OCI-LY7 (cell line): ENCODE data around the gene PPP2R1B. TPM values are rescaled to one million over a fixed set of nuclear protein-coding genes. Genes with fewer than 3 reads are reported as not detected.

Experiments
- Bru-seq: library from RNA; stranded (reverse); fragments of 400-500 nt; gene quantifications from one replicate; lab custom pipeline; 2021; lab: Mats Ljungman, UMichigan
- BruChase-seq, 2 experiments: library from RNA; stranded (reverse); fragments of 400-500 nt; gene quantifications; one replicate each; lab custom pipeline; 2021; lab: Mats Ljungman, UMichigan
- BruUV-seq: library from RNA; stranded (reverse); fragments of 400-500 nt; replicated peaks from 2 replicates; lab custom pipeline; 2021; lab: Mats Ljungman, UMichigan
- CTCF ChIA-PET: fragments of 300-600 bp; sonication (Branson Sonifier 250); formaldehyde crosslinking; loops from one replicate; lab custom pipeline; 2022; ENCODE audit warnings: antibody characterized with exemption; ENCODE audit not compliant: unreplicated experiment; lab: Charles Lee
- POLR2A ChIA-PET: fragments of 300-600 bp; sonication (Branson Sonifier 250); formaldehyde crosslinking; loops from one replicate; lab custom pipeline; 2022; ENCODE audit warnings: antibody characterized with exemption; lab: Charles Lee
- DNase-seq: peaks from one replicate; pipeline ENCODE4 v3.0.0-alpha.2; 2015; ENCODE audit warnings: low spot score
- H2AFZ ChIP-seq: fragments of 200-600 bp; sonication (generic), shearing (Covaris generic); 2 replicates; pipeline ENCODE4 v1.6.1; 2014; ENCODE audit warnings: mild to moderate bottlenecking, antibody characterized with exemption, low read length, moderate library complexity
- H3K27ac ChIP-seq: fragments of 200-600 bp; sonication (generic); 2 replicates; pipeline ENCODE4 v1.5.1; 2014; ENCODE audit warnings: mixed run types, low read depth, mild to moderate bottlenecking, moderate library complexity, low read length, inconsistent platforms; ENCODE audit not compliant: poor library complexity, severe bottlenecking
- H3K36me3 ChIP-seq: fragments of 200-600 bp; sonication (generic); 2 replicates; pipeline ENCODE4 v1.6.1; 2014; ENCODE audit warnings: mild to moderate bottlenecking, antibody characterized with exemption, low read length, moderate library complexity, mixed read lengths; ENCODE audit not compliant: insufficient read depth
- H3K4me1 ChIP-seq: fragments of 200-600 bp; sonication (generic); 2 replicates; pipeline ENCODE4 v1.5.1; 2014; ENCODE audit warnings: mild to moderate bottlenecking, low read length; ENCODE audit not compliant: insufficient read depth, poor library complexity, severe bottlenecking
- H3K4me2 ChIP-seq: fragments of 200-600 bp; sonication (generic); 2 replicates; pipeline ENCODE4 v1.6.1; 2014; ENCODE audit warnings: mild to moderate bottlenecking, low read length
- H3K4me3 ChIP-seq: fragments of 200-600 bp; sonication (generic); 2 replicates; pipeline ENCODE4 v1.5.1; 2014; ENCODE audit warnings: mild to moderate bottlenecking, low read depth, low read length; ENCODE audit not compliant: poor library complexity, severe bottlenecking
- H3K79me2 ChIP-seq: fragments of 200-600 bp; sonication (generic); 2 replicates; pipeline ENCODE4 v1.6.1; 2016; ENCODE audit warnings: low read depth, mild to moderate bottlenecking, low read length, moderate library complexity, mixed read lengths; ENCODE audit not compliant: insufficient read depth
- H3K9me2 ChIP-seq: fragments of 200-600 bp; sonication (generic); 2 replicates; pipeline ENCODE4 v1.6.1; 2016; ENCODE audit warnings: mild to moderate bottlenecking, low read length, mixed read lengths; ENCODE audit not compliant: insufficient read depth
- H3K9me3 ChIP-seq: fragments of 200-600 bp; sonication (generic); 2 replicates; pipeline ENCODE4 v1.6.1; 2014; ENCODE audit warnings: mild to moderate bottlenecking, mixed run types, low read length, mixed read lengths
- H4K20me1 ChIP-seq: fragments of 200-600 bp; sonication (generic); 2 replicates; pipeline ENCODE4 v1.6.1; 2014; ENCODE audit warnings: mild to moderate bottlenecking, antibody characterized with exemption, low read length, moderate library complexity, mixed read lengths; ENCODE audit not compliant: insufficient read depth
- CTCF ChIP-seq: fragments of 200-600 bp; sonication (generic); conservative IDR thresholded peaks from 2 replicates; pipeline ENCODE4 v1.5.1; 2014; ENCODE audit warnings: mild to moderate bottlenecking, antibody characterized with exemption, low read length, moderate library complexity, mixed read lengths
- EZH2phosphoT487 ChIP-seq: fragments of 200-600 bp; sonication (generic); IDR thresholded peaks from 2 replicates; pipeline ENCODE4 v1.6.1; 2018; ENCODE audit warnings: low read depth, borderline replicate concordance, mild to moderate bottlenecking, mixed run types, antibody characterized with exemption, low read length, moderate library complexity, mixed read lengths
- intact Hi-C: fragments of 100-400 bp; cut with micrococcal nuclease; formaldehyde crosslinking; loops from one replicate; pipeline ENCODE4 v1.10.0; 2022; ENCODE audit not compliant: unreplicated experiment
- long read RNA-seq: library from polyadenylated mRNA; stranded (forward); transcript quantifications from one replicate; pipeline ENCODE4 v2.0.0, GENCODE V29; 2022
- total RNA-seq, 2 experiments: library from RNA; depleted of rRNA in 1 of 2; stranded (reverse); fragments of >200 nt in 1 of 2; shearing (Covaris generic) in 1 of 2; gene quantifications; 2 replicates each; pipeline ENCODE4 v1.2.3, GENCODE V29; 2014 to 2022

Gene PPP2R1B
- total RNA-seq (2014; rRNA removed; shearing (Covaris generic)) (30.2 and 50.6 TPM in 2 replicates), total RNA-seq (2022) (81.5 and 84.2 TPM in 2 replicates), Bru-seq, nascent RNA (percentile 85 among the genes with signal in this experiment), BruChase-seq, experiment 1, labeled RNA remaining after a 6-hour chase (percentile 92 among the genes with signal in this experiment), BruChase-seq, experiment 2, labeled RNA remaining after a 2-hour chase (percentile 91 among the genes with signal in this experiment)
- long read RNA-seq, full-length matches to known transcripts = 264 of 296 reads
- long read RNA-seq, partial matches to known transcripts = 9 of 296 reads
- long read RNA-seq, other reads (novel, unspliced or antisense) = 23 of 296 reads

DNA sequence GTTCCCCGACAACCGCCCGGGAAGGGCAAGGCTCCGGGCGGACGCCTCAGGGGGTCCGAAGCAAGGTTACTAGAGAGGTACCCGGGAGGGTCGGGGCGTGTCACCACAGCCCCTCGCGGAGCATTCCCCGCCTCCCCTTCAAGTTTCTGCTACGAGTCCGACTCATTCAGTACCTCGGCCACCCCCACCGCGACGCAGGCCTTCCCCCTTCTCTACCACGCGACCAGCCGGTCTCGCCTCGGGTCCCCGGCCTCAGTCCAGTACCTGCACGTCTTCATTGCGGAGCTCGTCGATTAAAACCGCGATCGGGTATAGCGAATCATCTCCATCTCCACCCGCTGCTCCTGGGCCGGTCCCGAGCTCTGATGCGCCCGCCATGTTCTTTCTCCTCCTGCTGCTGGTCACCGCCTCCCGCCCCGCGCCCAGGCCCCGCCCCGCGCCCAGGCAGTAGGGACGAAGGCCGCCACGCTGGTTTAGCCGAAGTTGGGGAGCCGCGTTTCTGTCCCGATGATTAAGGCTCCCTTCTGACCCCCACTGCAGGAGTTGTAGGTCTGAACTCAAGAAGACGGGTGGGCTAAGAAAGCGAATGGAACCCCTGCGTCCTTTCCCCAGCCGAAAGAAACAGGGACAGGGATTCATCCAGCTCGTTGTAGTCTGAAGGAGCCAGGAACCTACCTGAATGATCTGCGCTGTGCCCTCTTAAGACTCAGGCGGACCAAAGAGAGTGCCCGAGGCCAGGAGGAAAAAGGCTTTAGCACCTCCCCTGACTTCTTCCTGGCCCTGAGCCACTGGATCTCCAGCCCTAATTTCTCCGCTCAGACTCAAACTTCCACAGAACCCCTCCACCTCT lies at the start of gene PPP2R1B:
Gene PPP2R1B, minus strand, starts transcription at position 406 of the 850 bp plus-strand sequence. Its CDS starts 28 bp downstream, at position 378.
- ChIA-PET POLR2A (interaction anchor here (0.7 to 5.7 kb wide), 15 partner anchors 8 to 307 kb away, joined by 3 to 52 read pairs (median 4); partner anchors contain the start of gene SIK2), CTCF (interaction anchor here (0.5 to 1.6 kb wide), 3 partner anchors 10 to 162 kb away, joined by 3 read pairs; no protein-coding TSS in a partner anchor)
- intact Hi-C loops = loop anchor here (1.0 kb wide), 1 partner anchor 164 kb away; the partner anchor contains the start of gene SIK2
- H3K4me3 ChIP-seq = peak within 1 kb of the TSS; percentile 88
- H3K9me3 ChIP-seq = no peaks in the 10 kb centered on the region
- H3K79me2 ChIP-seq = peaks cover 23% of the 10 kb centered on the region
- peaks cover 17% of the 10 kb centered on the region for H3K4me1 ChIP-seq
- no peaks in the 10 kb centered on the region for H3K9me2 ChIP-seq
- peaks cover 36% of the 10 kb centered on the region for H3K36me3 ChIP-seq
- peak within 1 kb of the TSS; percentile 91 for H3K4me2 ChIP-seq
- no peak for TF ChIP-seq EZH2phosphoT487
- no peak for TF ChIP-seq CTCF
- peaks cover 11% of the 10 kb centered on the region; the same call in 1 of the 2 replicates for H4K20me1 ChIP-seq
- peak; percentile 74 for DNase-seq
- peak within 1 kb of the TSS; percentile 97 for H2AFZ ChIP-seq
- BruUV-seq = TSS peak; percentile 87
- peak within 1 kb of the TSS; percentile 35 for H3K27ac ChIP-seq

DNA sequence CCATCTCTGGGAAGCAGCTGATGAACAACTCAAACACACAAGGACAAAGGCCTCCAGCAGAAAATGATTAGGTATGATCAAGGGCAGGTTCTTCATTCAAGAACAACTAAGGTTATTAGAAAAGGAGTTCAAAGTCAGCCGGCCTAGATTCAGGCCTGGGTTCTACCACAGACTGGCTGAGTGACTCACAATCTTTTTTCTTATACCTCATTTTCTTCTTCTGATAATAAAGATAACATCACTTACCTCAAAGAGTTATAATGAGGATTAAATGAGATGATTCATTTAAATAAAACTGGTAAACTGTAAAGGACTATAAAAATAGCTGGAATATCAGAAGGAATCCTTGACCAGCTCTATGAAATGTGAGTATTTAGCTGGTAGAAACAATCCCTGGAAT lies 49.3 kb upstream of the PPP2R1B start:
- ChIA-PET POLR2A (interaction anchor here (1.2 kb wide), 1 partner anchor 23 kb away, joined by 3 read pairs; no protein-coding TSS in a partner anchor), CTCF (no interaction called here)
- no peak overlapping the region for H3K27ac ChIP-seq
- H3K36me3 ChIP-seq = peaks cover 8% of the 10 kb centered on the region; the same call in 1 of the 2 replicates
- no peaks in the 10 kb centered on the region for H3K9me3 ChIP-seq
- no peaks in the 10 kb centered on the region for H3K79me2 ChIP-seq
- no peaks in the 10 kb centered on the region for H3K9me2 ChIP-seq
- no peak for TF ChIP-seq CTCF
- TF ChIP-seq EZH2phosphoT487 = no peak
- no peaks in the 10 kb centered on the region for H4K20me1 ChIP-seq
- BruUV-seq = no TSS peak
- DNase-seq = no peak
- H3K4me1 ChIP-seq = no peaks in the 10 kb centered on the region
- no peak overlapping the region for H3K4me3 ChIP-seq
- intact Hi-C loops = no loop called here
- no peak overlapping the region for H2AFZ ChIP-seq
- no peak overlapping the region for H3K4me2 ChIP-seq
